ENCODE data around the gene RITA1. TPM values are rescaled to one million over a fixed set of nuclear protein-coding genes. Genes with fewer than 3 reads are reported as not detected.

RITA1 gene
- total RNA-seq, 1 donor from 2014 or later: 18.2 TPM

DNA sequence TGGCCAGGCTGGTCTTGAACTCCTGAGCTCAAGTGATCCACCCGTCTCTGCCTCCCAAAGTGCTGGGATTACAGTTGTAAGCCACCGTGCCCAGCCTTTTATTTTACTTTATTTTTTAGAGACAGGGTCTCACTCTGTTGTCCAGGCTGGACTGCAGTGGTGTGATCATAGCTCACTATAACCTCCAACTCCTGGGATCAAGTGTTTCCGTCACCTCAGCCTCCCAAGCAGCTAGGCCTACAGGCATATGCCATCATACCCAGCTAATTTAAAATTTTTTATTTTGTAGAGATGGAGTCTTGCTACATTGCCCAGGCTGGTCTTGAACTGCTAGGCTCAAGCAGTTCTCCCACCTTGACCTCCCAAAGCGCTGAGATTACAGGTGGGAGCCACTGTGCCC is 39.4 kb downstream of the RITA1 start:
- CTCF ChIA-PET: interaction anchor here (0.9 to 1.4 kb wide), 2 partner anchors 8 to 28 kb away, joined by 3 to 6 read pairs; no protein-coding TSS in a partner anchor
- no peak overlapping the region for H3K4me3 Mint-ChIP-seq
- intact Hi-C loops (cut with micrococcal nuclease): no loop called here

GRCh38 chr12:113226696-113227568 is 41.4 kb downstream of the RITA1 start:
- DNase-seq (no peak), ATAC-seq (ENCODE audit: low read depth) (no peak)
- ChIA-PET CTCF (no interaction called here), POLR2A (interaction anchor here (0.6 to 8.3 kb wide), 4 partner anchors 9 to 37 kb away, joined by 4 to 277 read pairs (median 5); no protein-coding TSS in a partner anchor)
- Mint-ChIP-seq H3K27me3 (no peaks in the 10 kb centered on the region), H3K9me3 (no peaks in the 10 kb centered on the region), H3K4me3 (no peak overlapping the region), H3K27ac (peak overlapping the region; percentile 56), H3K4me1 (peaks cover 68% of the 10 kb centered on the region), H3K36me3 (ENCODE audit: low read depth) (peaks cover 42% of the 10 kb centered on the region)
- TF ChIP-seq, protein P1, sequence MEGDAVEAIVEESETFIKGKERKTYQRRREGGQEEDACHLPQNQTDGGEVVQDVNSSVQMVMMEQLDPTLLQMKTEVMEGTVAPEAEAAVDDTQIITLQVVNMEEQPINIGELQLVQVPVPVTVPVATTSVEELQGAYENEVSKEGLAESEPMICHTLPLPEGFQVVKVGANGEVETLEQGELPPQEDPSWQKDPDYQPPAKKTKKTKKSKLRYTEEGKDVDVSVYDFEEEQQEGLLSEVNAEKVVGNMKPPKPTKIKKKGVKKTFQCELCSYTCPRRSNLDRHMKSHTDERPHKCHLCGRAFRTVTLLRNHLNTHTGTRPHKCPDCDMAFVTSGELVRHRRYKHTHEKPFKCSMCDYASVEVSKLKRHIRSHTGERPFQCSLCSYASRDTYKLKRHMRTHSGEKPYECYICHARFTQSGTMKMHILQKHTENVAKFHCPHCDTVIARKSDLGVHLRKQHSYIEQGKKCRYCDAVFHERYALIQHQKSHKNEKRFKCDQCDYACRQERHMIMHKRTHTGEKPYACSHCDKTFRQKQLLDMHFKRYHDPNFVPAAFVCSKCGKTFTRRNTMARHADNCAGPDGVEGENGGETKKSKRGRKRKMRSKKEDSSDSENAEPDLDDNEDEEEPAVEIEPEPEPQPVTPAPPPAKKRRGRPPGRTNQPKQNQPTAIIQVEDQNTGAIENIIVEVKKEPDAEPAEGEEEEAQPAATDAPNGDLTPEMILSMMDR (IDR thresholded peaks at IDR 0.05): no peak
- intact Hi-C loops (cut with micrococcal nuclease): no loop called here

More for the DNA sequence above, 39.4 kb downstream of the RITA1 start:
- Mint-ChIP-seq H3K4me1 (peaks cover 61% of the 10 kb centered on the region), H3K27me3 (no peaks in the 10 kb centered on the region), H3K36me3 (ENCODE audit: low read depth) (peaks cover 35% of the 10 kb centered on the region), H3K27ac (no peak overlapping the region), H3K9me3 (no peaks in the 10 kb centered on the region)
- ATAC-seq (ENCODE audit: low read depth) (no peak), DNase-seq (no peak)
- POLR2A ChIA-PET: interaction anchor here (1.4 to 7.7 kb wide), 4 partner anchors 10 to 40 kb away, joined by 3 to 287 read pairs (median 178); partner anchors contain the start of genes DDX54 and RITA1
- TF ChIP-seq, protein P1 (IDR thresholded peaks at IDR 0.05): no peak

DNA sequence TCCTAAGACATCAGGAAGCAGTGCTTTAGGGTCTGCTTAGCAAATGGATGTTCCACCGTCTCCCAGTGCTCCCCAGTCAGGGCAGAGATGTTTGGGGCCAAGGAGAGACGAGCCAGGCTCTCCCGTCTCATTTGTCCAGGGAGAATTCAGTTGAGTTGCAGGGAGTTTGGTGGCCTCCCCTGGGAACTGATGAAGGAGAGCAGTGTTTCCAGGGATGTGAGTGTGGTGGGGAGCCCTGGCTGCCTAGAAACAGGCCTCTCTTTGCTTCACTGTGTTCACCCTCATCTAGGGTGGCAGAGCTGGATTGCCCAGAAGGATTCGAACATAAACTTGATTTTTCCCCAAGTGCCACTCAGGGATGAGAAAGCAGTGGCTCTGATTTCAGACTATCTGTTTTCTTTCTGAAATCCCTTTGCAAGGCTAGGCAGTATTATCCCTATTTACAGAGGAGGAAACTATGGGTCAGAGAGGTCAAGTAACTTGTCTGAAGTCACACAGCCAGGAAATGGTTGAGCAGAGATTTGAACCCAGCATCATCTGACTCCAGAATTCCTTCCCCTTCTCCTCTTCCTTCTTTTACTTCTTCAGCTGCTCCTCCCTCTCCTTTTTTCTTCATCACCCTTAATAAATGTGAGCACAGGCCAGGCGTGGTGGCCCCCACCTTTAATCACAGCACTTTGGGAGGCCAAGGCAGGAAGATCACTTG is 42.3 kb downstream of the RITA1 start:
- intact Hi-C loops (cut with micrococcal nuclease): no loop called here
- TF ChIP-seq, protein P1 (IDR thresholded peaks at IDR 0.05): no peak
- Mint-ChIP-seq H3K36me3 (ENCODE audit: low read depth) (peaks cover 48% of the 10 kb centered on the region), H3K27me3 (no peaks in the 10 kb centered on the region), H3K27ac (peak overlapping the region; percentile 90), H3K4me3 (no peak overlapping the region), H3K9me3 (no peaks in the 10 kb centered on the region), H3K4me1 (peaks cover 68% of the 10 kb centered on the region)
- ATAC-seq (ENCODE audit: low read depth) (no peak), DNase-seq (no peak)
- ChIA-PET POLR2A (interaction anchor here (0.6 to 8.3 kb wide), 6 partner anchors 17 to 104 kb away, joined by 3 to 277 read pairs (median 6); partner anchors contain the start of genes DDX54 and RITA1), CTCF (no interaction called here)

GRCh38 chr12:113228394-113229028 is 43.0 kb downstream of the RITA1 start:
- ChIA-PET CTCF (no interaction called here), POLR2A (interaction anchor here (1.0 to 13.6 kb wide), 7 partner anchors 7 to 104 kb away, joined by 3 to 277 read pairs (median 52); partner anchors contain the start of genes DDX54, RITA1 and TPCN1)
- peak overlapping the region; percentile 90 for H3K27ac Mint-ChIP-seq
- intact Hi-C loops (cut with micrococcal nuclease): loop anchor here (1.0 kb wide), 3 partner anchors 7 to 43 kb away; partner anchors contain the start of genes DDX54, RITA1 and TPCN1
- H3K4me3 Mint-ChIP-seq: no peak overlapping the region
- peaks cover 54% of the 10 kb centered on the region for H3K36me3 Mint-ChIP-seq (ENCODE audit: low read depth)
- no peaks in the 10 kb centered on the region for H3K9me3 Mint-ChIP-seq
- DNase-seq (no peak), ATAC-seq (ENCODE audit: low read depth) (no peak)
- TF ChIP-seq, protein P1 (IDR thresholded peaks at IDR 0.05): no peak
- peaks cover 68% of the 10 kb centered on the region for H3K4me1 Mint-ChIP-seq
- H3K27me3 Mint-ChIP-seq: no peaks in the 10 kb centered on the region

Data from activated B cell treated with CpG ODN at 0.5 μM for 24 hours (primary cell).